Stimulated activated CD8-positive, alpha-beta memory T cell treated with anti-CD3 and anti-CD28 coated beads, Interleukin-7, amount 100 ng/mL, for 1 hour (primary cell): ENCODE data around the gene RBCK1.

ENCODE experiments used
- DNase-seq, 2 donors: peaks; one replicate each; pipeline ENCODE4 v3.0.0-alpha.2; 2020; ENCODE audit warnings: low read depth in 2 of 2

Gene RBCK1

GRCh38 chr20:399182-399707 is 8.9 kb upstream of the RBCK1 start:
- no peak for DNase-seq

GRCh38 chr20:400128-400453 is 8.0 kb upstream of the RBCK1 start:
- no peak for DNase-seq

GRCh38 chr20:400454-401275 is 7.4 kb upstream of the RBCK1 start:
- DNase-seq: no peak

GRCh38 chr20:401682-402495 is 6.2 kb upstream of the RBCK1 start:
- no peak for DNase-seq

GRCh38 chr20:402496-402885 is 5.6 kb upstream of the RBCK1 start:
- no peak for DNase-seq

- DNase-seq: no peak
Measured at GRCh38 chr20:402898-403581, 5.1 kb upstream of the RBCK1 start.

GRCh38 chr20:403582-403957 is 4.5 kb upstream of the RBCK1 start:
- DNase-seq: no peak

- no peak for DNase-seq
Measured at GRCh38 chr20:404088-404487, 4.0 kb upstream of the RBCK1 start.

- no peak for DNase-seq
Measured at GRCh38 chr20:406200-407132, 1.6 kb upstream of the RBCK1 start.

- DNase-seq: peak; percentile 13 to 33
Measured at GRCh38 chr20:407133-407952, 756 bp upstream of the RBCK1 start.

- DNase-seq: no peak
Measured at GRCh38 chr20:408843-409696, 971 bp downstream of the RBCK1 start.

GRCh38 chr20:409697-410559 is 1.8 kb downstream of the RBCK1 start:
- DNase-seq: no peak

GRCh38 chr20:412081-412480 is 4.0 kb downstream of the RBCK1 start:
- DNase-seq: no peak

- no peak for DNase-seq
Measured at GRCh38 chr20:414161-414560, 6.1 kb downstream of the RBCK1 start.

GRCh38 chr20:415820-416322 is 7.8 kb downstream of the RBCK1 start:
- DNase-seq: no peak

- DNase-seq: no peak
Measured at GRCh38 chr20:416950-417800, 9.1 kb downstream of the RBCK1 start.

- no peak for DNase-seq
Measured at GRCh38 chr20:417801-418342, 9.8 kb downstream of the RBCK1 start.
